SK-N-MC (cell line): ENCODE measurements around the gene RPEL1.

Experiments
- DNase-seq: peaks from one replicate; pipeline ENCODE4 v3.0.0-alpha.2; 2011; ENCODE audit warnings: low read depth, low spot score
- H3K27ac ChIP-seq: fragments of 200-600 bp; sonication (generic); 2 replicates; pipeline ENCODE4 v1.5.1; 2016; ENCODE audit warnings: mixed run types
- H3K36me3 ChIP-seq: fragments of 200-600 bp; sonication (generic); 2 replicates; pipeline ENCODE4 v1.6.1; 2017; ENCODE audit warnings: antibody characterized with exemption, low read length, mixed read lengths; ENCODE audit not compliant: insufficient read depth
- H3K4me3 ChIP-seq: fragments of 200-600 bp; sonication (generic); 2 replicates; pipeline ENCODE4 v1.5.1; 2016
- H3K9ac ChIP-seq: fragments of 200-600 bp; sonication (generic); 2 replicates; pipeline ENCODE4 v1.8.0; 2017; ENCODE audit warnings: mixed run types, mixed read lengths; ENCODE audit not compliant: insufficient read length
- H3K9me3 ChIP-seq: fragments of 200-600 bp; sonication (generic); 2 replicates; pipeline ENCODE4 v1.6.1; 2017; ENCODE audit warnings: low read depth, mild to moderate bottlenecking, antibody characterized with exemption, low read length, moderate library complexity, mixed read lengths
- EZH2 ChIP-seq: fragments of 200-600 bp; sonication (generic); IDR thresholded peaks from one replicate; pipeline ENCODE4 v1.6.1; 2017; ENCODE audit warnings: antibody characterized with exemption
- FOXP2 ChIP-seq: optimal IDR thresholded peaks from 2 replicates; pipeline ENCODE3; 2011; ENCODE audit warnings: mild to moderate bottlenecking, moderate library complexity; ENCODE audit not compliant: insufficient read depth; ENCODE audit errors: extremely low read length, control extremely low read depth
- POLR2AphosphoS5 ChIP-seq: IDR thresholded peaks from 2 replicates; pipeline ENCODE4 v1.6.1; 2012; ENCODE audit warnings: mild to moderate bottlenecking, low read depth, low read length, borderline replicate concordance

Gene RPEL1

DNA sequence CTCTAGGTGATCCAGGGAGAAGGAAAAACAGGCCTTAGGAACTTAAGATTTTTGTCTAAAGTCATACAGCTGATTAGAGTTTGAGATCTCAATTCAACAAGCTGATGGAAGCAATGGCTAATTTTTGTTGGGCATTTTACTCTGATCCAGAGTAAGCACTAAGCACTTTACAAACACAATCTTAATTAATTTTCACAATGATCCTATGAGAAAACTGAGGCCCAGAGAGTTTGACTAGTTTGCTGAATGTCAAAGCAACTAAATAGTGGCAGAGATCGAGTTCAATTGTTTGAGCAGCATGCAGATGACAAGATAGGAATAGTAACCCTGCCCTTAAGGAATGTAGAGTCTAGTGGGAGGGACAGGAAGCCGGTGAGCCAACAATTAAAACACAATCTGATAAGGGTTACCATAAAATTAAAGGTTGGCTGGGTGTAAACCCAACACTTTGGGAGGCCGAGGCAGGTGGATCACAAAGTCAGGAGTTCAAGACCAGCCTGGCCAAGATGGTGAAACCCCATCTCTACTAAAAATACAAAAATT is 13.5 kb upstream of the RPEL1 start:
- H3K36me3 ChIP-seq = no peaks in the 10 kb centered on the region
- H3K9ac ChIP-seq = no peak overlapping the region
- TF ChIP-seq EZH2 (no peak), POLR2AphosphoS5 (no peak), FOXP2 (no peak)
- no peak for DNase-seq
- H3K9me3 ChIP-seq = no peaks in the 10 kb centered on the region
- H3K27ac ChIP-seq = no peak overlapping the region
- no peak overlapping the region for H3K4me3 ChIP-seq

- H3K36me3 ChIP-seq = no peaks in the 10 kb centered on the region
- no peak for DNase-seq
These were observed 12.8 kb upstream of the RPEL1 start for GRCh38 chr10:103232772-103233488.

GRCh38 chr10:103235775-103236174 is 9.9 kb upstream of the RPEL1 start:
- DNase-seq = no peak
- Histone ChIP-seq H3K9me3 (no peaks in the 10 kb centered on the region), H3K27ac (no peak overlapping the region), H3K9ac (no peak overlapping the region), H3K4me3 (no peak overlapping the region), H3K36me3 (no peaks in the 10 kb centered on the region)
- TF ChIP-seq FOXP2 (no peak), EZH2 (no peak), POLR2AphosphoS5 (no peak)

More at GRCh38 chr10:103232772-103233488, 12.8 kb upstream of the RPEL1 start:
- Histone ChIP-seq H3K4me3 (no peak overlapping the region), H3K27ac (no peak overlapping the region), H3K9ac (no peak overlapping the region), H3K9me3 (no peaks in the 10 kb centered on the region)
- no peak for TF ChIP-seq POLR2AphosphoS5
- TF ChIP-seq EZH2 = no peak
- TF ChIP-seq FOXP2 = no peak

DNA sequence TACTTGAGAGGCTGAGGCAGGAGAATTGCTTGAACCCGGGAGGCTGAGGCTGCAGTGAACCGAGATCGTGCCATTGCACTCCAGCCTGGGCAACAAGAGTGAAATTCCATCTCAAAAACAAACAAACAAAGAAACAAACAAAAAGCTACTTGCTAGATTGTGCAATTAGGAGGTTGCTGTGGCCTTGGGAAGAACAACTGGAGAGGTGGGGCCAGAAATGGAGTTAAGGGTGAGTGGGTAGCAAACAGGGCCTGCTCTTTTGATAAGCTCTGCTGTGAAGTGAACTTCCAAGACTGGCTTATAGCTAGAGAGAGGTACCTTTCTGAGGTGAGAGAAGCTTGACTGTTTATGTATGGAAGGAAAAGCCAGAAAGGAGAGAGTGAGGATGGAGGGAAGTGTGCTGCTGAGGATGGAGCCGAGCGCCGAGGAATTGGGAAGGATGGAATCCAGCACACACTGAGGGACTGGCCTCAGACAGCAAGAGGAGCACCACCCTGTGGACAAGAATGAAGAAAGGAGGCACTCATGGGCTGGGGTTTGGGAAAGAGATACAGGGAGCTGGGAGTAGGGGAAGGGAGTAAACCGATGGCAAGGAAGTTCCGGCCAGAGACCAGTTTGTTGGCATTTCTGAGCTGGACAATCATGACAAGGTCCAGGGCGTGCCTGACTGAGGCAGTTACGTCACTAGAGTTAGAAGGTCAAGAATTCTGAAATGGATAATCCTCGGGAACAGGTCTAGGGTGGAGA is 7.0 kb upstream of the RPEL1 start:
- Histone ChIP-seq H3K4me3 (no peak overlapping the region), H3K9me3 (no peaks in the 10 kb centered on the region), H3K27ac (no peak overlapping the region), H3K9ac (no peak overlapping the region), H3K36me3 (no peaks in the 10 kb centered on the region)
- TF ChIP-seq FOXP2 = no peak
- TF ChIP-seq EZH2 = no peak
- TF ChIP-seq POLR2AphosphoS5 = no peak
- no peak for DNase-seq

DNA sequence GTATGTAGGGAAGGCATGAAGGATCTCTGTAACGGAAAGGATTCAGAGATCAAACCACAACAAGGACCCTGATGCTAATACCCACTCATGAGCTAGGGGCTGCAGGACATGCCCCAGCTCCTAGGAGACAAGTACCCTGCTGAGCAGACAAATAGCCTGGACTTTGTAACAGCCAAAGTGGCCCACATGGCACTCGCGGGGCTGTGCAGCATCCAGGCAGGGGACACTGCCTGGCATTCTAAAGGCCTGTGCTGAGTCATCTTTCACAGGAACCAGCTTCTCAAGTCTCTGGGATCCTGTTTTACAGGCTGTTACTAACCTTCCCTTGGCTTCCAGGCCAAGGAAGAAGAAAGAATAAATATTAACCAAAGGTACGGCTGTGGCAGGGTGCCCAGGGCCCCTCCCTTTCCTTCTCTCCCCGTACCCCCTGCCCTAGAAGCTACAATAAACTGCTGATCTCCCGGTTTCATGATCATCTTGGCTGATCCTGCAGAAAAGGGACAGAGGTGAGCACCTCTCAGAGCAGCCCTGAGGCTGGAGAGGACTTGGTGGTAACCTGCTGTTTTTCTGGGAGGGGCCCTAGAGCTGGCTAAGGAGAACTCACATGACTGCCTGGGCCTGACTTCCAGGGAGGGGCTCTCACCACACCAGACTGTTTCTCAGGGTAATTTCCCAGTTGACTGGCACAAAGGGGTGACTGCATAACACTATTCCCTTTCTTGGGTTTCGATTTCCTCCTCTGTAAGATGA is 4.2 kb upstream of the RPEL1 start:
- Histone ChIP-seq H3K9ac (no peak overlapping the region), H3K36me3 (no peaks in the 10 kb centered on the region), H3K9me3 (no peaks in the 10 kb centered on the region), H3K27ac (no peak overlapping the region), H3K4me3 (no peak overlapping the region)
- no peak for DNase-seq
- TF ChIP-seq POLR2AphosphoS5 = no peak
- TF ChIP-seq FOXP2 = no peak
- no peak for TF ChIP-seq EZH2

GRCh38 chr10:103244666-103245271 is 918 bp upstream of the RPEL1 start:
- DNase-seq = no peak
- no peak overlapping the region for H3K27ac ChIP-seq
- TF ChIP-seq FOXP2 (no peak), POLR2AphosphoS5 (no peak), EZH2 (no peak)
- H3K9ac ChIP-seq = no peak overlapping the region
- H3K36me3 ChIP-seq = no peaks in the 10 kb centered on the region
- no peak overlapping the region for H3K4me3 ChIP-seq
- H3K9me3 ChIP-seq = no peaks in the 10 kb centered on the region

- H3K9ac ChIP-seq = no peak overlapping the region
- no peaks in the 10 kb centered on the region for H3K36me3 ChIP-seq
- H3K27ac ChIP-seq = no peak overlapping the region
- H3K9me3 ChIP-seq = no peaks in the 10 kb centered on the region
- TF ChIP-seq EZH2 (no peak), FOXP2 (no peak), POLR2AphosphoS5 (no peak)
- no peak overlapping the region for H3K4me3 ChIP-seq
- no peak for DNase-seq
These were observed 637 bp downstream of the RPEL1 start for GRCh38 chr10:103246324-103246723.

DNA sequence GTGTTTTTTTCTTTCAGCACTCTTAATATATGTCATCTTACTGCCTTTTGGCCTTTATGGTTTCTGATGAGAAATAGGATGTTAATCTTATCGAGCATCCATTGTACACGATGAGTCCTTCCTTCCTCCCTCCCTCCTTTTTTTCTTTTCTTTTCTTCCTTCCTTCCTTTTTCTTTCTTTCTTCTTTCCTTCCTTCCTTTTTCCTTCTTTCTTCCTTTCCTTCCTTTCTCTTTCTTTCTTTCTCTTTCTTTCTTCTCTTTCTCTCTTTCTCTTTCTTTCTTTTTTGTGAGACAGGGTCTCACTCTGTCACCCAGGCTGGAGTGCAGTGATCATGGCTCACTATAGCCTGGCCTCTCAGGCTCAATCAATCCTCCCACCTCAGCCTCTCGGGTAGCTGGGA is 8.4 kb downstream of the RPEL1 start:
- DNase-seq = no peak
- TF ChIP-seq FOXP2 = no peak
- Histone ChIP-seq H3K9me3 (no peaks in the 10 kb centered on the region), H3K36me3 (no peaks in the 10 kb centered on the region), H3K27ac (no peak overlapping the region), H3K4me3 (no peak overlapping the region), H3K9ac (no peak overlapping the region)
